ENCODE results near the gene PIEZO1. TPM values are rescaled to one million over a fixed set of nuclear protein-coding genes. Genes with fewer than 3 reads are reported as not detected.

PIEZO1 gene
- total RNA-seq, 1 experiment from 2014 or later = 71.1 TPM

DNA sequence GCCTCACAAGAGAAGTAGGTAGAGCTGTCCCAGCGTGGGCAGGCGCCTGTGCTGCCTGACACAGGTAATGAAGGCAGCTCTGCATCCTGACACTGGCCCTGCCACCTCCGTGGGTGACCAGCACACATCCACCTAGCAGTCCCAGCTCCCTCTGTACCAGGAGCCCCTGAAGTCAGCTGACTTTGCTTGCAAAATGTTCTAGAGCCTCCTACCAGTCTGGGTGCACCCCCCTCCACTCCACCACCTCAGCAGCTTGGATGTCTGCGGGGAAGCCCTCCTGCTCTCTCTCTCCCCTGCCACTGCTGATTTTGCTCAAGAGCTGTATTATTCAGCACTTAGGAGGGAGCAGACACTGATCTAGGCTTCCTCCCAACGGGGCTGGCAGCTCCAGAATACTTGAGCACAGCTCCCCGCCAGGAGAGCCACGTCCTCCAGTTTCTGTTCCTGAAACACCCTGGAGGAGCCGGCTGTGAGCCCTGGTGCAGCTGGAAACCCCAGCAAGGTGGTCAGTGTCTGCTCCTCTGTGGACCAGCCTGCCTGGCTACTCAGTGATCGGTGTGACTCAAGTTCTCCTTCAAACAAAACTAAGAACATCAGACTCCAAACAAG is 79.8 kb downstream of the PIEZO1 start:
- no peak overlapping the region for H3K27ac ChIP-seq (ENCODE audit: insufficient read length, low read depth, low read length)
- Mint-ChIP-seq H3K27me3 (ENCODE audit: low read depth) (no peaks in the 10 kb centered on the region), H3K4me1 (peaks cover 16 to 17% of the 10 kb centered on the region in 2 experiments), H3K36me3 (ENCODE audit: insufficient read depth in 1 of 3, low read depth in 3 of 3) (peaks cover 0 to 4% (median 2%) of the 10 kb centered on the region in 3 experiments; a peak in 3 of 7 replicates), H3K9me3 (no peaks in the 10 kb centered on the region; a peak in 1 of 5 replicates), H3K4me3 (peak overlapping the region; percentile 83 to 89), H3K27ac (peak overlapping the region in 1 of 3 experiments; percentile 91; a peak in 1 of 7 replicates)
- H4K91ac ChIP-seq (ENCODE audit: insufficient read length, low read depth, low read length) = no peak overlapping the region
- H2BK12ac ChIP-seq (ENCODE audit: insufficient read length, low read depth, low read length) = no peak overlapping the region
- no peak overlapping the region for H3K18ac ChIP-seq (ENCODE audit: insufficient read length, low read depth, low read length)
- peaks cover 9% of the 10 kb centered on the region for H3K23me2 ChIP-seq (ENCODE audit: insufficient read length, low read depth, low read length, poor library complexity, severe bottlenecking)
- H4K8ac ChIP-seq (replicated peaks; ENCODE audit: insufficient read length, low read depth, low read length) = no peak overlapping the region
- H3K27me3 ChIP-seq (ENCODE audit: insufficient read depth, low read length) = no peaks in the 10 kb centered on the region
- H2BK20ac ChIP-seq (ENCODE audit: low read depth, low read length, poor library complexity, severe bottlenecking) = no peak overlapping the region
- no peak overlapping the region for H4K5ac ChIP-seq (ENCODE audit: insufficient read length, low read depth, low read length)
- no peak overlapping the region for H3K56ac ChIP-seq (ENCODE audit: insufficient read length, low read depth, low read length)
- H3K79me1 ChIP-seq (ENCODE audit: insufficient read depth, low read depth, low read length, poor library complexity, severe bottlenecking) = peaks cover 7% of the 10 kb centered on the region
- H3K23ac ChIP-seq (ENCODE audit: insufficient read length, low read depth, low read length) = no peak overlapping the region
- no peak for DNase-seq
- peaks cover 4% of the 10 kb centered on the region; the same call in 1 of the 2 replicates for H3K4me1 ChIP-seq (ENCODE audit: insufficient read depth, low read length)
- no peak overlapping the region for H2BK120ac ChIP-seq (ENCODE audit: low read depth, low read length, poor library complexity, severe bottlenecking)
- no peak overlapping the region for H3K4ac ChIP-seq (ENCODE audit: low read depth, low read length)
- no peak overlapping the region for H3K14ac ChIP-seq (ENCODE audit: insufficient read depth, low read length)
- H2AK5ac ChIP-seq (ENCODE audit: insufficient read length, low read length) = no peak overlapping the region
- no peak for TF ChIP-seq CTCF (conservative IDR thresholded peaks at IDR 0.05)
- no peak overlapping the region for H2AFZ ChIP-seq (ENCODE audit: low read length)
- H2BK15ac ChIP-seq (ENCODE audit: low read depth, low read length) = no peak overlapping the region
- no CpG with 5 or more reads among the region's 9 CpGs for WGBS (ENCODE audit: extremely low coverage, insufficient read length, low lambda C conversion rate)
- no peak overlapping the region for H3T11ph ChIP-seq (ENCODE audit: low read length)
- H2BK5ac ChIP-seq (ENCODE audit: insufficient read length, low read length) = no peak overlapping the region
- H3K9me3 ChIP-seq (ENCODE audit: control insufficient read depth, low read depth, low read length) = no peaks in the 10 kb centered on the region
- no peaks in the 10 kb centered on the region for H4K20me1 ChIP-seq (ENCODE audit: control insufficient read depth, insufficient read depth, insufficient read length)
- H3K4me2 ChIP-seq (ENCODE audit: insufficient read depth, insufficient read length, low read length) = peak overlapping the region; percentile 52
- H3K79me2 ChIP-seq (ENCODE audit: insufficient read depth, low read length) = peaks cover 3% of the 10 kb centered on the region; the same call in 1 of the 2 replicates
- peak overlapping the region; percentile 34 for H3K9ac ChIP-seq (ENCODE audit: extremely low read depth, insufficient read length, low read length)
